ENCODE measurements around the gene FMN1. TPM values are rescaled to one million over a fixed set of nuclear protein-coding genes. Genes with fewer than 3 reads are reported as not detected.

Gene FMN1
- total RNA-seq, 1 experiment from 2014 or later, result 4.5 TPM

DNA sequence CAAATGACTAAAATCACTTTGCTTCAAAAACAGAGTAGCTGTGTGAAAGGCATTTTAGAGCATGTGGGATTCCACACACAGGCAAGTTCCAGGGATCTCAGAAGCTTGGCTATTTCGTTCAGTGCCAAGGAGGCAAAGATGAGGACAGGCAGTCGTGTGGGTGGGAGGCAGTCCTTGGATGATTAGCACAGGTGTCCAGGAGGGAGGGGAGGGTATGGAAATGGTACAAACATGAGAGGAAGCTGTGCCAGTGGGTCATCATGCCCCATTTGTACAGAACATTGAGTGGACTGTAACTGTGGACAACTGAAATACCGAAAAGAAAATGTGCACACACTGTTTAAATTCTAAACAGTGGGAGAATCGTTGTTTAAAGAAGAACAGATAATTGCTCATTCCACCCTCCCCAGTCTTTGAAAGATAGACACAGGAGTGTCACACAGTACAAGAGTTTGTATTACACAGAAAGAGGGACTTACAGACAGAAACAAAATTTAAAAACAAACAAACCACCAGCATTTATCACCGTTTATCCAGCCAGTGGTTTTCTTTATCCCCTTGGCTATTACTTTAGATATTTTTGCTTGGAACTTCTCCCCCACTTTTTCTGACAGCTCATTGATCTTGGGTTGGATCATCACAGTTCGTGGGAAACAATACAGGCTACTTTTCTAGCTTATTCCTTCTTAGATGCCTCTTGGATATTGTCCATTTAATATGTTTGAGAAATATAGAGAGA is 353.8 kb downstream of the FMN1 start (continued):
- TF ChIP-seq NFE2L1 (CRISPR knock-in tag; IDR thresholded peaks at IDR 0.05), result no peak

GRCh38 chr15:32838820-32839219 is 355.7 kb downstream of the FMN1 start:
- no peaks in the 10 kb centered on the region for H3K9me3 Mint-ChIP-seq
- POLR2A ChIA-PET, result no interaction called here
- DNase-seq (ENCODE audit: low spot score), result no peak
- no peak for ATAC-seq
- H3K27ac Mint-ChIP-seq, result no peak overlapping the region
- TF ChIP-seq, protein P1, sequence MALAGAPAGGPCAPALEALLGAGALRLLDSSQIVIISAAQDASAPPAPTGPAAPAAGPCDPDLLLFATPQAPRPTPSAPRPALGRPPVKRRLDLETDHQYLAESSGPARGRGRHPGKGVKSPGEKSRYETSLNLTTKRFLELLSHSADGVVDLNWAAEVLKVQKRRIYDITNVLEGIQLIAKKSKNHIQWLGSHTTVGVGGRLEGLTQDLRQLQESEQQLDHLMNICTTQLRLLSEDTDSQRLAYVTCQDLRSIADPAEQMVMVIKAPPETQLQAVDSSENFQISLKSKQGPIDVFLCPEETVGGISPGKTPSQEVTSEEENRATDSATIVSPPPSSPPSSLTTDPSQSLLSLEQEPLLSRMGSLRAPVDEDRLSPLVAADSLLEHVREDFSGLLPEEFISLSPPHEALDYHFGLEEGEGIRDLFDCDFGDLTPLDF (CRISPR knock-in tag; IDR thresholded peaks at IDR 0.05), result no peak
- no peak for TF ChIP-seq ZNF396 (CRISPR knock-in tag; IDR thresholded peaks at IDR 0.05; ENCODE audit: borderline replicate concordance)
- no peak for TF ChIP-seq CBFB (CRISPR knock-in tag; IDR thresholded peaks at IDR 0.05; ENCODE audit: low read depth)
- TF ChIP-seq ZNF232 (CRISPR knock-in tag; IDR thresholded peaks at IDR 0.05), result no peak
- TF ChIP-seq SMAD3 (CRISPR knock-in tag; IDR thresholded peaks at IDR 0.05; ENCODE audit: borderline replicate concordance), result no peak
- no peak for TF ChIP-seq RORB (CRISPR knock-in tag; IDR thresholded peaks at IDR 0.05)
- TF ChIP-seq MLX (CRISPR knock-in tag; IDR thresholded peaks at IDR 0.05), result no peak
- no peak for TF ChIP-seq ATF6 (CRISPR knock-in tag; IDR thresholded peaks at IDR 0.05)
- TF ChIP-seq ZBTB21 (CRISPR knock-in tag; IDR thresholded peaks at IDR 0.05; ENCODE audit: borderline replicate concordance), result no peak
- no peak for TF ChIP-seq NR3C1 (CRISPR knock-in tag; conservative IDR thresholded peaks at IDR 0.05; ENCODE audit: low read depth)
- no peak for TF ChIP-seq SP1 (CRISPR knock-in tag; conservative IDR thresholded peaks at IDR 0.05)
- TF ChIP-seq, protein P2, sequence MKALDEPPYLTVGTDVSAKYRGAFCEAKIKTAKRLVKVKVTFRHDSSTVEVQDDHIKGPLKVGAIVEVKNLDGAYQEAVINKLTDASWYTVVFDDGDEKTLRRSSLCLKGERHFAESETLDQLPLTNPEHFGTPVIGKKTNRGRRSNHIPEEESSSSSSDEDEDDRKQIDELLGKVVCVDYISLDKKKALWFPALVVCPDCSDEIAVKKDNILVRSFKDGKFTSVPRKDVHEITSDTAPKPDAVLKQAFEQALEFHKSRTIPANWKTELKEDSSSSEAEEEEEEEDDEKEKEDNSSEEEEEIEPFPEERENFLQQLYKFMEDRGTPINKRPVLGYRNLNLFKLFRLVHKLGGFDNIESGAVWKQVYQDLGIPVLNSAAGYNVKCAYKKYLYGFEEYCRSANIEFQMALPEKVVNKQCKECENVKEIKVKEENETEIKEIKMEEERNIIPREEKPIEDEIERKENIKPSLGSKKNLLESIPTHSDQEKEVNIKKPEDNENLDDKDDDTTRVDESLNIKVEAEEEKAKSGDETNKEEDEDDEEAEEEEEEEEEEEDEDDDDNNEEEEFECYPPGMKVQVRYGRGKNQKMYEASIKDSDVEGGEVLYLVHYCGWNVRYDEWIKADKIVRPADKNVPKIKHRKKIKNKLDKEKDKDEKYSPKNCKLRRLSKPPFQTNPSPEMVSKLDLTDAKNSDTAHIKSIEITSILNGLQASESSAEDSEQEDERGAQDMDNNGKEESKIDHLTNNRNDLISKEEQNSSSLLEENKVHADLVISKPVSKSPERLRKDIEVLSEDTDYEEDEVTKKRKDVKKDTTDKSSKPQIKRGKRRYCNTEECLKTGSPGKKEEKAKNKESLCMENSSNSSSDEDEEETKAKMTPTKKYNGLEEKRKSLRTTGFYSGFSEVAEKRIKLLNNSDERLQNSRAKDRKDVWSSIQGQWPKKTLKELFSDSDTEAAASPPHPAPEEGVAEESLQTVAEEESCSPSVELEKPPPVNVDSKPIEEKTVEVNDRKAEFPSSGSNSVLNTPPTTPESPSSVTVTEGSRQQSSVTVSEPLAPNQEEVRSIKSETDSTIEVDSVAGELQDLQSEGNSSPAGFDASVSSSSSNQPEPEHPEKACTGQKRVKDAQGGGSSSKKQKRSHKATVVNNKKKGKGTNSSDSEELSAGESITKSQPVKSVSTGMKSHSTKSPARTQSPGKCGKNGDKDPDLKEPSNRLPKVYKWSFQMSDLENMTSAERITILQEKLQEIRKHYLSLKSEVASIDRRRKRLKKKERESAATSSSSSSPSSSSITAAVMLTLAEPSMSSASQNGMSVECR (CRISPR knock-in tag; IDR thresholded peaks at IDR 0.05; ENCODE audit: borderline replicate concordance), result no peak
- TF ChIP-seq FOXP1 (CRISPR knock-in tag; IDR thresholded peaks at IDR 0.05; ENCODE audit: borderline replicate concordance), result no peak
- TF ChIP-seq TCF7 (CRISPR knock-in tag; IDR thresholded peaks at IDR 0.05; ENCODE audit: low read depth), result no peak
- TF ChIP-seq MYBL2 (CRISPR knock-in tag; IDR thresholded peaks at IDR 0.05), result no peak
- no peak for TF ChIP-seq PRRX2 (CRISPR knock-in tag; IDR thresholded peaks at IDR 0.05)
- TF ChIP-seq, protein P3, sequence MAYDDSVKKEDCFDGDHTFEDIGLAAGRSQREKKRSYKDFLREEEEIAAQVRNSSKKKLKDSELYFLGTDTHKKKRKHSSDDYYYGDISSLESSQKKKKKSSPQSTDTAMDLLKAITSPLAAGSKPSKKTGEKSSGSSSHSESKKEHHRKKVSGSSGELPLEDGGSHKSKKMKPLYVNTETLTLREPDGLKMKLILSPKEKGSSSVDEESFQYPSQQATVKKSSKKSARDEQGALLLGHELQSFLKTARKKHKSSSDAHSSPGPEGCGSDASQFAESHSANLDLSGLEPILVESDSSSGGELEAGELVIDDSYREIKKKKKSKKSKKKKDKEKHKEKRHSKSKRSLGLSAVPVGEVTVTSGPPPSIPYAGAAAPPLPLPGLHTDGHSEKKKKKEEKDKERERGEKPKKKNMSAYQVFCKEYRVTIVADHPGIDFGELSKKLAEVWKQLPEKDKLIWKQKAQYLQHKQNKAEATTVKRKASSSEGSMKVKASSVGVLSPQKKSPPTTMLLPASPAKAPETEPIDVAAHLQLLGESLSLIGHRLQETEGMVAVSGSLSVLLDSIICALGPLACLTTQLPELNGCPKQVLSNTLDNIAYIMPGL (CRISPR knock-in tag; IDR thresholded peaks at IDR 0.05), result no peak
- TF ChIP-seq KAT7 (CRISPR knock-in tag; IDR thresholded peaks at IDR 0.05; ENCODE audit: borderline replicate concordance), result no peak
- H3K4me3 Mint-ChIP-seq, result no peak overlapping the region
- H3K36me3 Mint-ChIP-seq, result no peaks in the 10 kb centered on the region
- CTCF ChIA-PET, result interaction anchor here (1.2 to 1.6 kb wide), 2 partner anchors 16 to 97 kb away, joined by 3 to 5 read pairs; no protein-coding TSS in a partner anchor
- H3K4me1 Mint-ChIP-seq, result peaks cover 15% of the 10 kb centered on the region
- H3K27me3 Mint-ChIP-seq (ENCODE audit: low read depth), result no peaks in the 10 kb centered on the region
